Left lung (tissue), 10 donors: ENCODE results near the gene SLC6A18. TPM values are rescaled to one million over a fixed set of nuclear protein-coding genes. Genes with fewer than 3 reads are reported as not detected.

Source experiments
- ATAC-seq: fragments of 200-7000 bp; cut with Tn5 transposase; one replicate; pipeline ENCODE4 v1.9.1; 2020; ENCODE audit warnings: moderate library complexity
- DNase-seq, 4 donors: peaks; one replicate each; pipeline ENCODE4 v3.0.0-alpha.2; 2013 to 2020
- H3K27ac ChIP-seq, 2 donors: fragments of 200-600 bp; sonication (generic) in 1 of 2; one replicate each; pipeline versions ENCODE4 v1.5.0 to v1.8.0; 2020 to 2021
- H3K27me3 ChIP-seq, 2 donors: fragments of 200-600 bp; sonication (generic) in 1 of 2; one replicate each; pipeline versions ENCODE4 v1.5.0 to v1.8.0; 2020 to 2021
- H3K36me3 ChIP-seq, 2 donors: fragments of 200-600 bp; sonication (generic) in 1 of 2; one replicate each; pipeline versions ENCODE4 v1.5.0 to v1.8.0; 2020 to 2021
- H3K4me1 ChIP-seq, 2 donors: fragments of 200-600 bp; one replicate each; pipeline ENCODE4 v1.8.0; 2021
- H3K4me3 ChIP-seq, 2 donors: fragments of 200-600 bp; sonication (generic) in 1 of 2; one replicate each; pipeline versions ENCODE4 v1.5.0 to v1.8.0; 2020 to 2021; ENCODE audit warnings: mild to moderate bottlenecking in 1 of 2
- H3K9me3 ChIP-seq, 2 donors: fragments of 200-600 bp; sonication (generic) in 1 of 2; one replicate each; pipeline versions ENCODE4 v1.5.0 to v1.8.0; 2020 to 2021
- CTCF ChIP-seq, 2 donors: fragments of 200-600 bp; sonication (generic) in 1 of 2; IDR thresholded peaks; one replicate each; pipeline versions ENCODE4 v1.5.0 to v1.8.0; 2021; ENCODE audit warnings: antibody characterized with exemption in 2 of 2
- intact Hi-C, 2 donors: fragments of 100-400 bp; cut with DNase I; formaldehyde crosslinking; loops; one replicate each; pipeline versions ENCODE4 v1.11.2 to v1.14.2; 2022
- polyA plus RNA-seq, 6 donors: library from polyadenylated mRNA; unstranded; fragments of 120-200 nt; gene quantifications; one replicate each; pipeline ENCODE4 v1.2.1, GENCODE V29; 2013; ENCODE audit not compliant: insufficient read length in 6 of 6
- total RNA-seq, 2 donors: library from RNA; stranded (reverse); fragmentation: NEBNext Ultra II Directional; extraction: Animal tissue kit (Norgen Biotek cat#: 25700); gene quantifications; one replicate each; pipeline ENCODE4 v1.2.1, GENCODE V29; 2021
- donor health status: DM: no; HTN: yes; CAD: no.
- donor health status: DM: no; HTN: no; CAD: no.

The SLC6A18 gene
- total and polyA plus RNA-seq, 8 donors, result 0.18 TPM; not detected in 7

- no peak for ATAC-seq
These were observed 3.0 kb upstream of the SLC6A18 start for GRCh38 chr5:1222147-1222546.

GRCh38 chr5:1222621-1223277 lies 2.4 kb upstream of the SLC6A18 start:
- DNase-seq, result peak in 1 of 4 donors; percentile 54

More at GRCh38 chr5:1222147-1222546, 3.0 kb upstream of the SLC6A18 start:
- Histone ChIP-seq H3K9me3 (no peaks in the 10 kb centered on the region), H3K4me1 (no peaks in the 10 kb centered on the region), H3K4me3 (no peak overlapping the region), H3K27me3 (peaks cover 0 to 46% of the 10 kb centered on the region in 2 donors), H3K27ac (no peak overlapping the region), H3K36me3 (no peaks in the 10 kb centered on the region)
- no peak for DNase-seq
- intact Hi-C loops, result no loop called here
- no peak for TF ChIP-seq CTCF (IDR thresholded peaks at IDR 0.05)

GRCh38 chr5:1223278-1223670 lies 1.9 kb upstream of the SLC6A18 start:
- Histone ChIP-seq H3K4me3 (no peak overlapping the region), H3K9me3 (no peaks in the 10 kb centered on the region), H3K36me3 (no peaks in the 10 kb centered on the region), H3K27me3 (peaks cover 0 to 43% of the 10 kb centered on the region in 2 donors), H3K27ac (no peak overlapping the region), H3K4me1 (no peaks in the 10 kb centered on the region)
- intact Hi-C loops, result no loop called here
- ATAC-seq (no peak), DNase-seq (peak in 1 of 4 donors; percentile 43)
- TF ChIP-seq CTCF (IDR thresholded peaks at IDR 0.05), result no peak

More at GRCh38 chr5:1222621-1223277, 2.4 kb upstream of the SLC6A18 start:
- TF ChIP-seq CTCF (IDR thresholded peaks at IDR 0.05), result no peak
- intact Hi-C loops, result no loop called here
- H3K36me3 ChIP-seq, result no peaks in the 10 kb centered on the region
- peaks cover 0 to 43% of the 10 kb centered on the region in 2 donors for H3K27me3 ChIP-seq
- H3K4me3 ChIP-seq, result no peak overlapping the region
- no peak overlapping the region for H3K27ac ChIP-seq
- H3K4me1 ChIP-seq, result no peaks in the 10 kb centered on the region
- H3K9me3 ChIP-seq, result no peaks in the 10 kb centered on the region
- ATAC-seq, result no peak

- intact Hi-C loops, result no loop called here
These were observed 550 bp upstream of the SLC6A18 start for GRCh38 chr5:1224631-1225030.

GRCh38 chr5:1226231-1226630 lies 1.1 kb downstream of the SLC6A18 start:
- no peak overlapping the region for H3K27ac ChIP-seq
- H3K4me3 ChIP-seq, result no peak overlapping the region
- TF ChIP-seq CTCF (IDR thresholded peaks at IDR 0.05), result no peak
- H3K36me3 ChIP-seq, result no peaks in the 10 kb centered on the region
- intact Hi-C loops, result no loop called here
- ATAC-seq, result no peak
- H3K4me1 ChIP-seq, result no peaks in the 10 kb centered on the region
- no peaks in the 10 kb centered on the region for H3K9me3 ChIP-seq
- H3K27me3 ChIP-seq, result peaks cover 0 to 58% of the 10 kb centered on the region in 2 donors
- no peak for DNase-seq

More at GRCh38 chr5:1224631-1225030, 550 bp upstream of the SLC6A18 start:
- H3K4me1 ChIP-seq, result no peaks in the 10 kb centered on the region
- H3K4me3 ChIP-seq, result no peak overlapping the region
- H3K36me3 ChIP-seq, result no peaks in the 10 kb centered on the region
- no peak for TF ChIP-seq CTCF (IDR thresholded peaks at IDR 0.05)
- no peak for ATAC-seq
- H3K27ac ChIP-seq, result no peak overlapping the region
- no peaks in the 10 kb centered on the region for H3K9me3 ChIP-seq
- H3K27me3 ChIP-seq, result peaks cover 0 to 42% of the 10 kb centered on the region in 2 donors
- DNase-seq, result no peak
